GM18517 (cell line): Measurements from ENCODE around the gene APOL1.
"Not testable (repeated sequence)": the region's sequence is repeated elsewhere in the genome, so short reads cannot be mapped to it uniquely, and the experiment has no call there.

Experiments
- ATAC-seq: cut with Tn5 transposase; IDR thresholded peaks from one replicate; pipeline ENCODE4 v1.9.1; 2021; ENCODE audit warnings: mild to moderate bottlenecking, moderate library complexity; ENCODE audit not compliant: unreplicated experiment

APOL1 gene

GRCh38 chr22:36263886-36264664 is 11.1 kb downstream of the APOL1 start:
- not testable (repeated sequence) for ATAC-seq

DNA sequence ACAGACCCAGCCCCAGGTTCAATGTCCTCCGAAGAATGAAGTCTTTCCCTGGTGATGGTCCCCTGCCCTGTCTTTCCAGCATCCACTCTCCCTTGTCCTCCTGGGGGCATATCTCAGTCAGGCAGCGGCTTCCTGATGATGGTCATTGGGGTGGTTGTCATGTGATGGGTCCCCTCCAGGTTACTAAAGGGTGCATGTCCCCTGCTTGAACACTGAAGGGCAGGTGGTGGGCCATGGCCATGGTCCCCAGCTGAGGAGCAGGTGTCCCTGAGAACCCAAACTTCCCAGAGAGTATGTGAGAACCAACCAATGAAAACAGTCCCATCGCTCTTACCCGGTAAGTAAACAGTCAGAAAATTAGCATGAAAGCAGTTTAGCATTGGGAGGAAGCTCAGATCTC is 14.1 kb downstream of the APOL1 start:
- ATAC-seq = no peak

GRCh38 chr22:36267896-36268485 is 15.1 kb downstream of the APOL1 start:
- no peak for ATAC-seq

DNA sequence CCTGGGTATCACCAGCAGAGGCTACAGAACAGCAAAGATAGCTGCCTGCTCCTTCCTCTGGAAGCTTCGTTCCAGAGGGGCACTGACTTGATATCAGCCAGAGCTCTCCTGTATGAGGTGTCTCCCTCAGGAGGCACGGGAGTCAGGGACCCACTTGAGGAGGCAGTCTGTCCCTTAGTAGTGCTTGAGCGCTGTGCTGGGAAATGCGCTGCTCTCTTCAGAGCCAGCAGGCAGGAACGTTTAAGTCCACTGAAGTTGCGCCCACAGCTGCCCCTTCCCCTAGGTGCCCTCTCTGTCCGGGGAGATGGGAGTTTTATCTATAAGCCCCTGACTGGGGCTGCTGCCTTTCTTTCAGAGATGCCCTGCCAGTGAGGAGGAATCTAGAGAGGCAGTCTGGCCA is 18.3 kb downstream of the APOL1 start:
- not testable (repeated sequence) for ATAC-seq

- not testable (repeated sequence) for ATAC-seq
Observed at GRCh38 chr22:36271951-36272350, 19.0 kb downstream of the APOL1 start.

DNA sequence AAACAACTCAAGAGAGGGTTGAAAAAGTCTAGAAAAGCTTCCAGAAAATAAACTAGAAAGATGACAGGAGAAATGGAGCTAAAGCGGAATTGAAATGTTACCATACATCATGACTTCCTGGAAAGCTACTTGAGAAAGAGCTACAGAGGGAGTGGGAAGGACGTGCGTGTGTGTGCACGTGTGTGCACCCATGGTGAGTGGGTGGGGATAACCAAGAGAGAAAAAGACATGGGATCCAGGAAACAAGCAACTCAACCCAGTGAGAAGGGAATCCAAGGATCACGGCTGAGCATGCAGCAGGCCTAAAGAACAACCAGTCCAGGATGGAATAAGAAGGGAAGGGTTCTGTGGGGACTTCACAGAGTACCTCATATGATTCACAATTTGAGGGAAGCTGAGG is 21.6 kb downstream of the APOL1 start:
- ATAC-seq = no peak

DNA sequence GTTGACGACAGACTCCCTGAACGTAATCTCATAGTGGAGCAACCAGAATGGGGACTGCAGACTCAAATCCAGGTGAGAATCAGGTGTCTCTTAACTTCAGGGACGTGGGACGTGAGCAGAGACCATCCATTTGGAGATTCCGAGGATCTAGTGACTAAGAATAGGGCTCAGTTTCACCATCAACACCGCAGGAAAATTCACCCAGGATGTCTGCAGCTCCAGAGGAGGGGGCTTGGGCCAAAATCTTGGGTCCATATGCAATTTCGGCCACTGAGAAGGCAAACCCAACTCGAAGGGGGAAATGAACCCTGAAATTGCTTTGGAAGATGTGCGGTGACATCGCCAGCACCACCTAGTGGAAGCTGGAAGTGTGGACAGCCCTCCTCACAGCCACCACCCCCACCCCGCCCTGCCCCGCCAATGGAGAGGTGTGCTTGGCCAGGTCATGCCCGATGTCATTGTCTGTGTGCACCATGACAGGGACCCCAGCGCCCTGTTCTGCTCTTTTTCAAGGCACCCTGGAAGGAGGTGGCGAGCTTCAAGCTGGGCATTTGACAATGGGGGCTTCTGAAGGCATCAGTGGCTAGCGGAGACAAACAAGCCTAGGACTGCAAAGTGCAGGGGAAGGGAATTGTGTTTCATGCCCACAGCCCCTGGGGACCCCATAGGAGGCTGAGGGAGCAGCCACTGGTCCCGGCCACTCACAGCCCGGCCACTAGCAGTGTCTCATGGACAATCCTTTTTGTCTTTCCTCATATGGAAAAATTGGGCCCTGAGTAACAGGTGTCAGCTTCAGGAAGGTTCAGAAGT is 24.8 kb downstream of the APOL1 start:
- ATAC-seq = no peak

GRCh38 chr22:36279219-36279666 is 26.3 kb downstream of the APOL1 start:
- no peak for ATAC-seq

GRCh38 chr22:36280379-36280778 is 27.4 kb downstream of the APOL1 start:
- ATAC-seq = no peak

- no peak for ATAC-seq
Observed at GRCh38 chr22:36281781-36282327, 28.9 kb downstream of the APOL1 start.

GRCh38 chr22:36282328-36282831 is 29.4 kb downstream of the APOL1 start:
- ATAC-seq = no peak

GRCh38 chr22:36284171-36284571 is 31.2 kb downstream of the APOL1 start:
- no peak for ATAC-seq

- no peak for ATAC-seq
Observed at GRCh38 chr22:36285017-36285416, 32.1 kb downstream of the APOL1 start.

DNA sequence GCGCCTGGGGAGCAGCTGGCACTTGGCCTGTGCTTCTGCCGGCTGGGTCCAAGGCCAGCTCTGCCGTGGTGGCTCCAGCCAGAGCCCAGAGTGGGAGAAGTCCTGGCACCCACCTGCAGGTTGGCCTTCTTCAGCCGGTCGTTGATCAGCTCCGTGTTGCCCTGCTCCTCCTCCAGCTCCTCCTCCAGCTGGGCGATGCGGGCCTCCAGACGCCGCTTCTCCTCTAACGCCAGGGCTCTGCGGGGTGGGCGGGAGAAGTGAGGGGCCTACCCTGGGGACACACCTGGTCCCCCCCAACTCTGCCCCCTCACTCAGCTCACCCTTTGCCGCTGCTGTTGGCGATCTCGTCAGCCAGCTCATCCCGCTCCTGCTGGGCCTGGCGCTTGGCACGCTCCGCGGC is 32.6 kb downstream of the APOL1 start:
- ATAC-seq = no peak

DNA sequence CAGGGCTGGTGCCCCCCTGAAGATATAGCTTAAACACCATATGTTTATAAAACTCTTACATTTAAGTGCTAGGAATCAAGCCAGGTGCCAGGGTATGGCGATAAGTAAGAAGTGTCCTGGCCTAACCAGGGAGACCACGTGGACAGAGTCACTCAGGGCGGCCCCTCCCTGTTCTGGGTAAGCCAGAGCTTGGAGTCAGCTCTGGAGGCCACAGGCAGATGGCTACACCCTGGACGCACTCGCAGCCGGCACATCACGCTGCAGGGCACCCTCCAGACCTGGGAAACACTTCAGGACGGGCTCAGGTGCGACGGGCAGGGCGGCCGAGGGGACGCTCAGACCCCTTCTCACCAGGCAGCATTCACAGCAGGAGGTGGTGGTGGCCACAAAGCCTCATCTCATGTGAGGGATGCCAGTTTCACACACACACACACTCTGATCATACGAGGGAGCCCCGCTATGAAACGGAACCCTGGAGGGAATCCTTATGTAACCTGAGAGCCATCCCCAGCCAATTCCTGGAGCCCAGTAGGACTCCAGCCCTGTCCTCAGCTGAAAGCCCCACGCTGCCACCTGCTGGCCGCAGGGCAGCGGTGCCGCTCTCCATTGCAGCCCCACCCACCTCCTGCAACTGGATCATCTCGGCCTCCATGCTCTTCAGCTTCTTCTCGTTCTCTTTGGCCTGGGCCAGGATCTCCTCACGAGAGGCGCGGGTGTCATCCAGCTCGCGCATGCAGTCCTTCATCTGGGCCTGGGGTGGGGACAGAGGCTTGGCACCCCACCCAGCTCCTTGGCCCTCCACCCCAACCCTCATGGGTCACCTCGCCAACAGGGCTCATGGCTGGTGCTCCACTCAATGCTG is 33.4 kb downstream of the APOL1 start:
- no peak for ATAC-seq

DNA sequence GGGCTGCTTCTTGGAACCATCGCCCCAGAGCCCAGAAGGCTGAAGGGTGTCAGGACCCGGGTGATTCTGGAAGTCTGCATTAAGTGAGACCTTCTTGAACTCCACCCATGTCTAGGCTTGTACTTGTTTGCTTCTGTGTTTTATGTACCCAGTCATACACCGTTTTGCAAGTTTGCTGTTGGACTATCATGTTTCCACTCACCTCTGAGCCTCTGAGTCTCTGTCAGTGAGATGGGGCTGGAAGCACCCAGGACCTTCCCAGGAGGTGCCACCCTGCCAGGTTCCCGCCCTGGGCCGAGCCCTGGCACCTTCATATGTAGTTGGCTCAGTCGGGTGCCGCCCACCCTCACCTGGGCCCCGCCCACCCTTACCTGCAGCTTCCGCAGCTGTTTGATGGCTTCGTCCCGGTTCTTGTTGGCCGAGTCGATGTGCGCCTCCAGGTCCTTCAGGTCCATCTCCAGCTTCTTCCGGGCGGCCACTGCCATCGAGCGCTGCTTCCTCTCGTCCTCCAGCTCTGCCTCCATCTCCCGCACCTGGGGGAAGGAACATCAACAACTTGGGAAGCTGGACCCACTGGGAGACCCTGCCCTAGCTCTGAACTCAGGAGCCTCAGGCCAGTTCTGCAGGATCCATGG is 35.1 kb downstream of the APOL1 start:
- ATAC-seq = no peak

GRCh38 chr22:36288571-36289405 is 35.9 kb downstream of the APOL1 start:
- ATAC-seq = no peak

DNA sequence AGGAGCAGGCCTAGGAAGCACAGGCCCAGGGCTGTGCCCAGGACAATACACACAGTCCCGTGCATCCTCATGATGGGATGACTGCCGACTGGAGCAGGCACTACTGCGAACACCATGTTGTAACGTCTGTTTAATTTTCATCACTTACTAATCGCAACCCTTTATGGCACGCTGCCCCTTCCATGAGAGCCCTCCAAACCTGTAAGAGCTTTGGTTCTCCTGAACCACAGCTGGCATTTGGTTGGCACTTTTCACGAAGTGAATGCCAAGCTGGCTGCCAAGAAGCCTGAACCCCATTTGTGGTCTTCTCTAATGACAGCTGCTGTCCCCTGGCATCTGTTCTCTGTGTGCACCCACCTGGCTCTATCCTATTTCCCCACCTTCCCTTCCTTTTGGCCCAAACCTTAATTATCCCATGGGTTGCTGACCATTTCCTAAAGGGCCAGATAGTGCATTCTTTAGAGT is 36.5 kb downstream of the APOL1 start:
- no peak for ATAC-seq

- ATAC-seq = not testable (repeated sequence)
Observed at GRCh38 chr22:36289948-36290371, 37.0 kb downstream of the APOL1 start.
